ENCODE measurements around the gene CDK19. TPM values are rescaled to one million over a fixed set of nuclear protein-coding genes. Genes with fewer than 3 reads are reported as not detected.

Gene CDK19
- total and polyA plus RNA-seq, 2 experiments from 2014 or later: 7.7 to 10.1 TPM

DNA sequence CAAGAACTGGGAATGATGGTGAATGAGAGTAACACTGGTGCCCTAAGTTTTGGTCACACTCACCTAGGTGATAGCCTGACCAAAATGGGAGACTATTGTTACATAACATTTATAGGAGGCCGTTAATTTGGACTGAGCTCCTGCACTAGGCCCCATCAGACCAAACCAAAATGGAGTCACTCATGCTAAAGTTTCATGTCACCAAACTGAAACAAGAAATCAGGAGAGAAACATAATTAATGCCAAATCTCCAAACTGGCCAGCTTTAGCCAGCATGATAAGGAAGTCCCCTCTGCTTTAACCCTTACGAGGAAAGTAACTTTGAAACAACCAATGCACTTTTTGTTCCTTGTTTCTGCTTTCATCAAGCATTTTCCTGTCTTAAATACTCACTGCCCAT is 227.9 kb downstream of the CDK19 start:
- no peak overlapping the region for H3K4me2 ChIP-seq
- H4K20me1 ChIP-seq (replicated peaks; ENCODE audit: insufficient read depth): no peaks in the 10 kb centered on the region
- no peaks in the 10 kb centered on the region for H3K9me2 ChIP-seq (ENCODE audit: insufficient read depth)
- no peak overlapping the region for H3K4me3 ChIP-seq
- H3K36me3 ChIP-seq (ENCODE audit: insufficient read depth): no peaks in the 10 kb centered on the region
- no peak overlapping the region for H2AFZ ChIP-seq
- H3K27ac ChIP-seq (ENCODE audit: low read depth): no peak overlapping the region
- no peaks in the 10 kb centered on the region for H3K27me3 Mint-ChIP-seq (ENCODE audit: insufficient read depth, low read depth, poor library complexity)
- no peaks in the 10 kb centered on the region for H3K79me2 ChIP-seq (replicated peaks; ENCODE audit: insufficient read depth)
- no peaks in the 10 kb centered on the region for H3F3A ChIP-seq (replicated peaks; ENCODE audit: low read depth)
- no peaks in the 10 kb centered on the region for H3K27me3 ChIP-seq (ENCODE audit: insufficient read depth)
- no peak overlapping the region for H3K4me3 Mint-ChIP-seq
- DNase-seq (ENCODE audit: low spot score) (no peak), ATAC-seq (no peak)
- no peaks in the 10 kb centered on the region for H3K36me3 Mint-ChIP-seq (ENCODE audit: low read depth)
- no peak overlapping the region for H3K27ac Mint-ChIP-seq
- no peaks in the 10 kb centered on the region for H3K9me3 Mint-ChIP-seq
- TF ChIP-seq ZNF114 (CRISPR knock-in tag; IDR thresholded peaks at IDR 0.05): no peak
- TF ChIP-seq, protein P1, sequence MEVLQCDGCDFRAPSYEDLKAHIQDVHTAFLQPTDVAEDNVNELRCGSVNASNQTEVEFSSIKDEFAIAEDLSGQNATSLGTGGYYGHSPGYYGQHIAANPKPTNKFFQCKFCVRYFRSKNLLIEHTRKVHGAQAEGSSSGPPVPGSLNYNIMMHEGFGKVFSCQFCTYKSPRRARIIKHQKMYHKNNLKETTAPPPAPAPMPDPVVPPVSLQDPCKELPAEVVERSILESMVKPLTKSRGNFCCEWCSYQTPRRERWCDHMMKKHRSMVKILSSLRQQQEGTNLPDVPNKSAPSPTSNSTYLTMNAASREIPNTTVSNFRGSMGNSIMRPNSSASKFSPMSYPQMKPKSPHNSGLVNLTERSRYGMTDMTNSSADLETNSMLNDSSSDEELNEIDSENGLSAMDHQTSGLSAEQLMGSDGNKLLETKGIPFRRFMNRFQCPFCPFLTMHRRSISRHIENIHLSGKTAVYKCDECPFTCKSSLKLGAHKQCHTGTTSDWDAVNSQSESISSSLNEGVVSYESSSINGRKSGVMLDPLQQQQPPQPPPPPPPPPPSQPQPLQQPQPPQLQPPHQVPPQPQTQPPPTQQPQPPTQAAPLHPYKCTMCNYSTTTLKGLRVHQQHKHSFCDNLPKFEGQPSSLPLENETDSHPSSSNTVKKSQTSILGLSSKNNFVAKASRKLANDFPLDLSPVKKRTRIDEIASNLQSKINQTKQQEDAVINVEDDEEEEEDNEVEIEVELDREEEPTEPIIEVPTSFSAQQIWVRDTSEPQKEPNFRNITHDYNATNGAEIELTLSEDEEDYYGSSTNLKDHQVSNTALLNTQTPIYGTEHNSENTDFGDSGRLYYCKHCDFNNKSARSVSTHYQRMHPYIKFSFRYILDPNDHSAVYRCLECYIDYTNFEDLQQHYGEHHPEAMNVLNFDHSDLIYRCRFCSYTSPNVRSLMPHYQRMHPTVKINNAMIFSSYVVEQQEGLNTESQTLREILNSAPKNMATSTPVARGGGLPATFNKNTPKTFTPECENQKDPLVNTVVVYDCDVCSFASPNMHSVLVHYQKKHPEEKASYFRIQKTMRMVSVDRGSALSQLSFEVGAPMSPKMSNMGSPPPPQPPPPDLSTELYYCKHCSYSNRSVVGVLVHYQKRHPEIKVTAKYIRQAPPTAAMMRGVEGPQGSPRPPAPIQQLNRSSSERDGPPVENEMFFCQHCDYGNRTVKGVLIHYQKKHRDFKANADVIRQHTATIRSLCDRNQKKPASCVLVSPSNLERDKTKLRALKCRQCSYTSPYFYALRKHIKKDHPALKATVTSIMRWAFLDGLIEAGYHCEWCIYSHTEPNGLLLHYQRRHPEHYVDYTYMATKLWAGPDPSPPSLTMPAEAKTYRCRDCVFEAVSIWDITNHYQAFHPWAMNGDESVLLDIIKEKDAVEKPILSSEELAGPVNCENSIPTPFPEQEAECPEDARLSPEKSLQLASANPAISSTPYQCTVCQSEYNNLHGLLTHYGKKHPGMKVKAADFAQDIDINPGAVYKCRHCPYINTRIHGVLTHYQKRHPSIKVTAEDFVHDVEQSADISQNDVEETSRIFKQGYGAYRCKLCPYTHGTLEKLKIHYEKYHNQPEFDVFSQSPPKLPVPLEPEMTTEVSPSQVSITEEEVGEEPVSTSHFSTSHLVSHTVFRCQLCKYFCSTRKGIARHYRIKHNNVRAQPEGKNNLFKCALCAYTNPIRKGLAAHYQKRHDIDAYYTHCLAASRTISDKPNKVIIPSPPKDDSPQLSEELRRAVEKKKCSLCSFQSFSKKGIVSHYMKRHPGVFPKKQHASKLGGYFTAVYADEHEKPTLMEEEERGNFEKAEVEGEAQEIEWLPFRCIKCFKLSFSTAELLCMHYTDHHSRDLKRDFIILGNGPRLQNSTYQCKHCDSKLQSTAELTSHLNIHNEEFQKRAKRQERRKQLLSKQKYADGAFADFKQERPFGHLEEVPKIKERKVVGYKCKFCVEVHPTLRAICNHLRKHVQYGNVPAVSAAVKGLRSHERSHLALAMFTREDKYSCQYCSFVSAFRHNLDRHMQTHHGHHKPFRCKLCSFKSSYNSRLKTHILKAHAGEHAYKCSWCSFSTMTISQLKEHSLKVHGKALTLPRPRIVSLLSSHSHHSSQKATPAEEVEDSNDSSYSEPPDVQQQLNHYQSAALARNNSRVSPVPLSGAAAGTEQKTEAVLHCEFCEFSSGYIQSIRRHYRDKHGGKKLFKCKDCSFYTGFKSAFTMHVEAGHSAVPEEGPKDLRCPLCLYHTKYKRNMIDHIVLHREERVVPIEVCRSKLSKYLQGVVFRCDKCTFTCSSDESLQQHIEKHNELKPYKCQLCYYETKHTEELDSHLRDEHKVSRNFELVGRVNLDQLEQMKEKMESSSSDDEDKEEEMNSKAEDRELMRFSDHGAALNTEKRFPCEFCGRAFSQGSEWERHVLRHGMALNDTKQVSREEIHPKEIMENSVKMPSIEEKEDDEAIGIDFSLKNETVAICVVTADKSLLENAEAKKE (CRISPR knock-in tag; IDR thresholded peaks at IDR 0.05): no peak
- TF ChIP-seq NANOG (IDR thresholded peaks at IDR 0.05; ENCODE audit: borderline replicate concordance): no peak
- no peak for TF ChIP-seq ZNF331 (CRISPR knock-in tag; IDR thresholded peaks at IDR 0.05; ENCODE audit: low read depth)
- TF ChIP-seq POLR2AphosphoS5 (IDR thresholded peaks at IDR 0.05; ENCODE audit: low read depth): no peak
- TF ChIP-seq, protein P2, sequence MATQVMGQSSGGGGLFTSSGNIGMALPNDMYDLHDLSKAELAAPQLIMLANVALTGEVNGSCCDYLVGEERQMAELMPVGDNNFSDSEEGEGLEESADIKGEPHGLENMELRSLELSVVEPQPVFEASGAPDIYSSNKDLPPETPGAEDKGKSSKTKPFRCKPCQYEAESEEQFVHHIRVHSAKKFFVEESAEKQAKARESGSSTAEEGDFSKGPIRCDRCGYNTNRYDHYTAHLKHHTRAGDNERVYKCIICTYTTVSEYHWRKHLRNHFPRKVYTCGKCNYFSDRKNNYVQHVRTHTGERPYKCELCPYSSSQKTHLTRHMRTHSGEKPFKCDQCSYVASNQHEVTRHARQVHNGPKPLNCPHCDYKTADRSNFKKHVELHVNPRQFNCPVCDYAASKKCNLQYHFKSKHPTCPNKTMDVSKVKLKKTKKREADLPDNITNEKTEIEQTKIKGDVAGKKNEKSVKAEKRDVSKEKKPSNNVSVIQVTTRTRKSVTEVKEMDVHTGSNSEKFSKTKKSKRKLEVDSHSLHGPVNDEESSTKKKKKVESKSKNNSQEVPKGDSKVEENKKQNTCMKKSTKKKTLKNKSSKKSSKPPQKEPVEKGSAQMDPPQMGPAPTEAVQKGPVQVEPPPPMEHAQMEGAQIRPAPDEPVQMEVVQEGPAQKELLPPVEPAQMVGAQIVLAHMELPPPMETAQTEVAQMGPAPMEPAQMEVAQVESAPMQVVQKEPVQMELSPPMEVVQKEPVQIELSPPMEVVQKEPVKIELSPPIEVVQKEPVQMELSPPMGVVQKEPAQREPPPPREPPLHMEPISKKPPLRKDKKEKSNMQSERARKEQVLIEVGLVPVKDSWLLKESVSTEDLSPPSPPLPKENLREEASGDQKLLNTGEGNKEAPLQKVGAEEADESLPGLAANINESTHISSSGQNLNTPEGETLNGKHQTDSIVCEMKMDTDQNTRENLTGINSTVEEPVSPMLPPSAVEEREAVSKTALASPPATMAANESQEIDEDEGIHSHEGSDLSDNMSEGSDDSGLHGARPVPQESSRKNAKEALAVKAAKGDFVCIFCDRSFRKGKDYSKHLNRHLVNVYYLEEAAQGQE (IDR thresholded peaks at IDR 0.05; ENCODE audit: unreplicated experiment): no peak
- no peak for TF ChIP-seq CREB1 (CRISPR knock-in tag; IDR thresholded peaks at IDR 0.05; ENCODE audit: low read depth)
- TF ChIP-seq, protein P3, sequence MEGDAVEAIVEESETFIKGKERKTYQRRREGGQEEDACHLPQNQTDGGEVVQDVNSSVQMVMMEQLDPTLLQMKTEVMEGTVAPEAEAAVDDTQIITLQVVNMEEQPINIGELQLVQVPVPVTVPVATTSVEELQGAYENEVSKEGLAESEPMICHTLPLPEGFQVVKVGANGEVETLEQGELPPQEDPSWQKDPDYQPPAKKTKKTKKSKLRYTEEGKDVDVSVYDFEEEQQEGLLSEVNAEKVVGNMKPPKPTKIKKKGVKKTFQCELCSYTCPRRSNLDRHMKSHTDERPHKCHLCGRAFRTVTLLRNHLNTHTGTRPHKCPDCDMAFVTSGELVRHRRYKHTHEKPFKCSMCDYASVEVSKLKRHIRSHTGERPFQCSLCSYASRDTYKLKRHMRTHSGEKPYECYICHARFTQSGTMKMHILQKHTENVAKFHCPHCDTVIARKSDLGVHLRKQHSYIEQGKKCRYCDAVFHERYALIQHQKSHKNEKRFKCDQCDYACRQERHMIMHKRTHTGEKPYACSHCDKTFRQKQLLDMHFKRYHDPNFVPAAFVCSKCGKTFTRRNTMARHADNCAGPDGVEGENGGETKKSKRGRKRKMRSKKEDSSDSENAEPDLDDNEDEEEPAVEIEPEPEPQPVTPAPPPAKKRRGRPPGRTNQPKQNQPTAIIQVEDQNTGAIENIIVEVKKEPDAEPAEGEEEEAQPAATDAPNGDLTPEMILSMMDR (conservative IDR thresholded peaks at IDR 0.05; ENCODE audit: low read depth in 2 of 2): no peak
- no peak for TF ChIP-seq STAT1 (IDR thresholded peaks at IDR 0.05; ENCODE audit: unreplicated experiment)
- H3K4me1 ChIP-seq (ENCODE audit: insufficient read depth): no peaks in the 10 kb centered on the region
- H3K4me1 Mint-ChIP-seq: no peaks in the 10 kb centered on the region
